Measurements from ENCODE around the gene CASKIN2. TPM values are rescaled to one million over a fixed set of nuclear protein-coding genes. Genes with fewer than 3 reads are reported as not detected.

The CASKIN2 gene
- total RNA-seq, 4 donors from 2014 or later = 9.5 to 12.2 (median 10.4) TPM

DNA sequence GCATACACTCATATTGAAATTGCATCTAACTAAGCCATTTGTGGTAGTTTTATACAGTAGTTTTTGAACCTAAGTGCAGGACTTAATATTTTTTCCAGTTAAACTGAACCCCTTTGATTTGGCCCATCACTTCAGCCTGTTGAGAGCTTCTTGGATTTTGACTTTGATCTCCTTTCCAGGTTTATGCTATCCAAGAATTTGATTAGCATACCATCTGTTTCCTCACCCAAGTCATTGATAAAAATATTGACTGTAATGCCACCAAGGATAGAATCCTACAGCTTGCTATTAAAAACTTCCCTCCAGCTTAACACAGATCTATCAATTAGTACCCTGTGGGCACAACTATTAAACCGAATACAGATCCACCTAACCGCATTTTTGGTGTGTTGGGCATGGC lies 51.7 kb downstream of the CASKIN2 start:
- Histone ChIP-seq H3K36me3 (no peaks in the 10 kb centered on the region), H3K4me3 (no peak overlapping the region), H3K27me3 (no peaks in the 10 kb centered on the region), H3K4me1 (peaks cover 12 to 33% (median 22%) of the 10 kb centered on the region in 3 donors), H3K27ac (no peak overlapping the region), H3K9me3 (no peaks in the 10 kb centered on the region)
- TF ChIP-seq, protein P1, sequence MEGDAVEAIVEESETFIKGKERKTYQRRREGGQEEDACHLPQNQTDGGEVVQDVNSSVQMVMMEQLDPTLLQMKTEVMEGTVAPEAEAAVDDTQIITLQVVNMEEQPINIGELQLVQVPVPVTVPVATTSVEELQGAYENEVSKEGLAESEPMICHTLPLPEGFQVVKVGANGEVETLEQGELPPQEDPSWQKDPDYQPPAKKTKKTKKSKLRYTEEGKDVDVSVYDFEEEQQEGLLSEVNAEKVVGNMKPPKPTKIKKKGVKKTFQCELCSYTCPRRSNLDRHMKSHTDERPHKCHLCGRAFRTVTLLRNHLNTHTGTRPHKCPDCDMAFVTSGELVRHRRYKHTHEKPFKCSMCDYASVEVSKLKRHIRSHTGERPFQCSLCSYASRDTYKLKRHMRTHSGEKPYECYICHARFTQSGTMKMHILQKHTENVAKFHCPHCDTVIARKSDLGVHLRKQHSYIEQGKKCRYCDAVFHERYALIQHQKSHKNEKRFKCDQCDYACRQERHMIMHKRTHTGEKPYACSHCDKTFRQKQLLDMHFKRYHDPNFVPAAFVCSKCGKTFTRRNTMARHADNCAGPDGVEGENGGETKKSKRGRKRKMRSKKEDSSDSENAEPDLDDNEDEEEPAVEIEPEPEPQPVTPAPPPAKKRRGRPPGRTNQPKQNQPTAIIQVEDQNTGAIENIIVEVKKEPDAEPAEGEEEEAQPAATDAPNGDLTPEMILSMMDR (IDR thresholded peaks at IDR 0.05) = no peak
- TF ChIP-seq POLR2A (IDR thresholded peaks at IDR 0.05) = no peak
- WGBS, 2 donors = 85 to 92% methylated on average over 2 of the region's 2 CpGs
- DNase-seq = no peak
- intact Hi-C loops (cut with DNase I) = no loop called here

DNA sequence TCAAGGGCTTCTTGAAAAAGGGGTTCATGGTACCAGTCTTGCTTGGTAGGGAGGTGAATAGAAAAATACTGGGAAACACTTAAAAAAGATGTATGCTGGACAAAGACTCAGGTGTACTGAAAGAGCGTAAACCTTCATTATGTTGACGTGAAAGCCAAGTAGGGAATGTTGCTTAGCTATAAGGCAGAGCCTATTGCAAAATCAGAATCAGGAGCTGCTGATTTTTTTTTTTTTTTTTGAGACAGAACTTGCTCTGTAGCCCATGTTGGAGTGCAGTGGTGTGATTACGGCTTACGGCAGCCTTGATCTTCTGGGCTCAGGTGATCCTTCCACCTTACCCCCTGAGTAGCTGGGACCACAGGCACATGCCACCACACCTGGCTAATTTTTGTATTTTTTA lies 55.0 kb downstream of the CASKIN2 start:
- no peaks in the 10 kb centered on the region for H3K36me3 ChIP-seq
- TF ChIP-seq, protein P1 (IDR thresholded peaks at IDR 0.05) = no peak
- TF ChIP-seq POLR2A (IDR thresholded peaks at IDR 0.05) = no peak
- intact Hi-C loops (cut with DNase I) = no loop called here
- DNase-seq = no peak
- no peaks in the 10 kb centered on the region for H3K9me3 ChIP-seq
- WGBS, 2 donors = 76 to 86% methylated on average over 4 of the region's 4 CpGs
- H3K27me3 ChIP-seq = no peaks in the 10 kb centered on the region
- peaks cover 11 to 54% (median 30%) of the 10 kb centered on the region in 3 donors for H3K4me1 ChIP-seq
- no peak overlapping the region for H3K4me3 ChIP-seq
- peak overlapping the region; percentile 62 to 95 (median 86) for H3K27ac ChIP-seq

DNA sequence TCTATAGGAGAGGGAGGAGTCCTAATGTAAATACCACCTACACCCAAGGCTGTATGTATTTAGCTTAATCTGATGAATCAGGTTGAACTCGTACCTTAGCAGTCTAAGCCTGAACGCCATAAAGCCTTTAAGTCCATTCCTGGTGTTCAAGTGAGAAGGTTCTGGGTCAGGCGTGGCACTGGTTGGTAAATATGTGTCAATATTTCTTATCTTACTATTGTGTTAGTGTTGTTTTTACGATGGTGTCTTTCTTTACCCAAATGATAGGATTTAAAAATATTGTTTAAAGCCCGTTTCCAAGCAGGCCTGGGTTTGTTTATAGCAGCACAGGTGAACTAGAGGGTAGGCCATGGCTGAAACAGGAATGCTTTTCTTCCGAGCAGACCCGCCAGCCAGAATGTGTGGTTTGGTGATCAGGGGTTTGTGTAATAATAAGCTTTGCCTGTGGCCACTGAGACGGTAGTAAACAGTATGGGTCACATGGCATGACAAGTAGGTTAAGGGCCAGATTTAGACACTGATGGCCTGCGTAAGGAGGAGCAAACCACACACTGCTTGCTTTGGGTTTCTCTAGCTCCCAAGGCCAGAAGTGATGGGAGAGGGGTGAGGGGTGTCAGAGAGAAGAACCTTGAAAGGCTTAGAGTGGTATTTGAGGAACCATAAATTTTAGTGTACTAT lies 55.6 kb downstream of the CASKIN2 start:
- H3K27me3 ChIP-seq = no peaks in the 10 kb centered on the region
- intact Hi-C loops (cut with DNase I) = no loop called here
- peak overlapping the region in 1 of 4 donors; percentile 9 for H3K4me3 ChIP-seq
- DNase-seq = no peak
- WGBS, 2 donors = 32 to 44% methylated on average over 9 of the region's 9 CpGs
- peaks cover 11 to 54% (median 30%) of the 10 kb centered on the region in 3 donors for H3K4me1 ChIP-seq
- H3K36me3 ChIP-seq = no peaks in the 10 kb centered on the region
- no peaks in the 10 kb centered on the region for H3K9me3 ChIP-seq
- TF ChIP-seq POLR2A (IDR thresholded peaks at IDR 0.05) = peak in 1 of 4 donors; percentile 16
- TF ChIP-seq, protein P1 (IDR thresholded peaks at IDR 0.05) = no peak
- peak overlapping the region; percentile 62 to 95 (median 86) for H3K27ac ChIP-seq

DNA sequence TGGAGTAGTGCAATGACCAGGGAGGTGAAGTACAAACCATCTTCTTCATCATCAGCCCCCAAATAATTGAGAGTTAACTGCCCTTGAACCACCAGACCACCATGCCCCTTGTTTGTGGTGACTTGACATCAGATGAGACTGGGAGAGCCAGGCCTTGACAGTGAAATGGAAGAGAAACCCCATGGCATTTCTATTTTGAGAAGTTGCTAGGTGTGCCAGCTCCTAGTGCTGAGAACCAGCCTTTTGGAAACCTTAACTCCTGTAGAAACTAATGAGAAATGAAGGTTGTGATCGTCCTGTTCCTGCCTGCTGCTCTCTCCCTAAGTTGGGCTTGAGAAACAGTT lies 56.1 kb downstream of the CASKIN2 start:
- TF ChIP-seq POLR2A (IDR thresholded peaks at IDR 0.05) = no peak
- TF ChIP-seq, protein P1 (IDR thresholded peaks at IDR 0.05) = no peak
- no peaks in the 10 kb centered on the region for H3K36me3 ChIP-seq
- 33 to 36% methylated on average over 1 of the region's 1 CpG for WGBS, 2 donors
- peaks cover 11 to 54% (median 30%) of the 10 kb centered on the region in 3 donors for H3K4me1 ChIP-seq
- H3K4me3 ChIP-seq = no peak overlapping the region
- no peak for DNase-seq
- H3K27me3 ChIP-seq = no peaks in the 10 kb centered on the region
- no peaks in the 10 kb centered on the region for H3K9me3 ChIP-seq
- H3K27ac ChIP-seq = peak overlapping the region; percentile 62 to 95 (median 86)
- intact Hi-C loops (cut with DNase I) = no loop called here

DNA sequence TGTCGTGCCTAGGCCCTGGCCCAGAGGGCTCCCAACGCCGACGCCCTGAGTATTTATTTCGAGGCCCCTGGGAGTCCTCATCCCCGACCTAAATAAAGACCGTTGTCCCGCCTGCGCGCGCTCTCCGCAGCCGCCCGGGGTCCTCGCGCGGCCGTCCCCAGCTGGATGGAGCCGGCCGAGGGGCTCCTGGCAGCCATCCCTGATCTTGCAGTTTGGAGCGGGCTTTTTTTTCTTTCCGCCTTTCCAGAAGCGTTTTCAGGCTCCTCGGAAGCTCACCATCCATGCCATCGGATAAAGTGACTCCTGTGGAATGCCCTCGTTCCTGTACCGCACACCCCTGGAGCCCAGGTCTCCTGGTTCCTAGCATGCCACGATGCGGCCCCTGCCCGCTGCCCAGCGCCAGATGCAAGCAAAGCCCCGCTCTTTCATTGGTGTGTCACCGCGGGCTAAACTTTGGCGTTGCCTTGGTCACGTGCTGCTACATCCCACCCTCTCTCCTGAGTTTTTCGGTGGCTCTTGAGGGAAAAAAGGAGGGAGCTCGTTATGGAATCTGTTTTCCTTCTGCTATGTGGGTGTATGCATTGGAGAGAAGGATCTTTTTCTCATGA lies 58.2 kb downstream of the CASKIN2 start:
- Histone ChIP-seq H3K36me3 (no peaks in the 10 kb centered on the region), H3K27me3 (no peaks in the 10 kb centered on the region), H3K27ac (peak overlapping the region; percentile 89 to 95 (median 93)), H3K4me3 (peak overlapping the region; percentile 78 to 97 (median 89)), H3K9me3 (no peaks in the 10 kb centered on the region), H3K4me1 (peaks cover 11 to 54% (median 30%) of the 10 kb centered on the region in 3 donors)
- no peak for DNase-seq
- intact Hi-C loops (cut with DNase I) = no loop called here
- WGBS, 2 donors = 1 to 2% methylated on average over 32 to 35 of the region's 38 CpGs
- TF ChIP-seq, protein P1 (IDR thresholded peaks at IDR 0.05) = no peak
- TF ChIP-seq POLR2A (IDR thresholded peaks at IDR 0.05) = no peak

Data from esophagus squamous epithelium (tissue), 5 donors.